GM12801 (cell line): ENCODE results near the gene APOO.

Experiments used
- CTCF ChIP-seq: IDR thresholded peaks from one replicate; pipeline ENCODE4 v1.5.1; 2011; ENCODE audit warnings: control low read depth; ENCODE audit not compliant: insufficient read length; ENCODE audit errors: extremely low read depth

Gene APOO

GRCh38 chrX:23811108-23811651 lies 96.6 kb downstream of the APOO start:
- no peak for TF ChIP-seq CTCF

- TF ChIP-seq CTCF, result no peak
These were observed 97.5 kb downstream of the APOO start for GRCh38 chrX:23810279-23810678.

GRCh38 chrX:23805389-23805788 lies 102.3 kb downstream of the APOO start:
- TF ChIP-seq CTCF, result no peak

GRCh38 chrX:23804578-23804977 lies 103.2 kb downstream of the APOO start:
- TF ChIP-seq CTCF, result no peak

- no peak for TF ChIP-seq CTCF
These were observed 103.8 kb downstream of the APOO start for GRCh38 chrX:23803931-23804381.

GRCh38 chrX:23802431-23802830 lies 105.3 kb downstream of the APOO start:
- no peak for TF ChIP-seq CTCF

- no peak for TF ChIP-seq CTCF
These were observed 108.2 kb downstream of the APOO start for GRCh38 chrX:23799469-23800065.
